ENCODE measurements around the gene HELZ. TPM values are rescaled to one million over a fixed set of nuclear protein-coding genes. Genes with fewer than 3 reads are reported as not detected.

HELZ gene
- total RNA-seq, 2 donors from 2014 or later: 38.7 to 99.4 TPM

DNA sequence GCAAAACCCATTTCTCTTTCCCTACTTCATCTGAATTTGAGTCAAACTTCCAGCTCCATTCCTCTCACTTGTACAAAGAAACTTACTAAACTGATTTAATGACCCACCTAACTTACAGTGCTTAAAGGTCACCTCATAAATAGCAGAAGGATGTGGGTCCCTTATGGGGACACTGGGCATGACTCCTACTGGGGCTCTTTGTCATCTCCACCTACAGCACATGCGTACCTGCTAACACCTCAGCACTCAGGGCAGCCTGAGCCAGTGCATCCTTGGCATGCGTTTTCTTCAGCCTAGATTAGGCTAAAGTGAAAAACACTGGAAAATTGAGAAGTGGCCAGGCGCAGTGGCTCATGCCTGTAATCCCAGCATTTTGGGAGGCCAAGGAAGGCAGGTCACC, 63.2 kb downstream of the HELZ start:
- DNase-seq (ENCODE audit: low spot score): no peak
- 94% methylated on average over 3 of the region's 3 CpGs for WGBS
- Histone ChIP-seq H3K27me3 (replicated peaks; ENCODE audit: insufficient read depth) (no peaks in the 10 kb centered on the region), H3K36me3 (no peaks in the 10 kb centered on the region), H3K27ac (no peak overlapping the region), H3K9me3 (no peaks in the 10 kb centered on the region), H3K4me1 (replicated peaks) (no peaks in the 10 kb centered on the region), H3K4me3 (no peak overlapping the region)
- intact Hi-C loops (cut with DNase I): no loop called here
- TF ChIP-seq POLR2AphosphoS5 (IDR thresholded peaks at IDR 0.05) (no peak), POLR2A (IDR thresholded peaks at IDR 0.05) (no peak)
- TF ChIP-seq, protein P1, sequence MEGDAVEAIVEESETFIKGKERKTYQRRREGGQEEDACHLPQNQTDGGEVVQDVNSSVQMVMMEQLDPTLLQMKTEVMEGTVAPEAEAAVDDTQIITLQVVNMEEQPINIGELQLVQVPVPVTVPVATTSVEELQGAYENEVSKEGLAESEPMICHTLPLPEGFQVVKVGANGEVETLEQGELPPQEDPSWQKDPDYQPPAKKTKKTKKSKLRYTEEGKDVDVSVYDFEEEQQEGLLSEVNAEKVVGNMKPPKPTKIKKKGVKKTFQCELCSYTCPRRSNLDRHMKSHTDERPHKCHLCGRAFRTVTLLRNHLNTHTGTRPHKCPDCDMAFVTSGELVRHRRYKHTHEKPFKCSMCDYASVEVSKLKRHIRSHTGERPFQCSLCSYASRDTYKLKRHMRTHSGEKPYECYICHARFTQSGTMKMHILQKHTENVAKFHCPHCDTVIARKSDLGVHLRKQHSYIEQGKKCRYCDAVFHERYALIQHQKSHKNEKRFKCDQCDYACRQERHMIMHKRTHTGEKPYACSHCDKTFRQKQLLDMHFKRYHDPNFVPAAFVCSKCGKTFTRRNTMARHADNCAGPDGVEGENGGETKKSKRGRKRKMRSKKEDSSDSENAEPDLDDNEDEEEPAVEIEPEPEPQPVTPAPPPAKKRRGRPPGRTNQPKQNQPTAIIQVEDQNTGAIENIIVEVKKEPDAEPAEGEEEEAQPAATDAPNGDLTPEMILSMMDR (IDR thresholded peaks at IDR 0.05): no peak

DNA sequence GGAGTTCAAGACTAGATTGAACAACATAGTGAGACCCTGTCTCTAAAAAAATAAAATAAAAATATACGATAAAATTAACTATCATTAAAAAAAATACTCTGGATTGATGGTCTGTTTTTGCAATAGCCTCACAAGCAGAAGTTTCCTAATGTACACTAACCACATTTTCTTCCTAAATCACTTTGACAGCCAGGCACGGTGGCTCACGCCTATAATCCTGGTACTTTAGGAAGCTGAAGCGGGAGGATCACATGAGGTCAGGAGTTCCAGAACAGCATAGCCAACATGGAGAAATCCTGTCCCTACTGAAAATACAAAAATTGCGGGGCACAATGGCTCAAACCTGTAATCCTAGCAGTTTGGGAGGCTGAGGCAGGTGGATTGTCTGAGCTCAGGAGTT, 64.7 kb downstream of the HELZ start:
- intact Hi-C loops (cut with DNase I): no loop called here
- H3K27ac ChIP-seq: no peak overlapping the region
- H3K9me3 ChIP-seq: no peaks in the 10 kb centered on the region
- DNase-seq (ENCODE audit: low spot score): no peak
- H3K4me3 ChIP-seq: no peak overlapping the region
- no peaks in the 10 kb centered on the region for H3K4me1 ChIP-seq (replicated peaks)
- H3K27me3 ChIP-seq (replicated peaks; ENCODE audit: insufficient read depth): no peaks in the 10 kb centered on the region
- TF ChIP-seq POLR2AphosphoS5 (IDR thresholded peaks at IDR 0.05): no peak
- TF ChIP-seq, protein P1 (IDR thresholded peaks at IDR 0.05): no peak
- no peak for TF ChIP-seq POLR2A (IDR thresholded peaks at IDR 0.05)
- H3K36me3 ChIP-seq: no peaks in the 10 kb centered on the region
- WGBS: 85% methylated on average over 5 of the region's 5 CpGs

DNA sequence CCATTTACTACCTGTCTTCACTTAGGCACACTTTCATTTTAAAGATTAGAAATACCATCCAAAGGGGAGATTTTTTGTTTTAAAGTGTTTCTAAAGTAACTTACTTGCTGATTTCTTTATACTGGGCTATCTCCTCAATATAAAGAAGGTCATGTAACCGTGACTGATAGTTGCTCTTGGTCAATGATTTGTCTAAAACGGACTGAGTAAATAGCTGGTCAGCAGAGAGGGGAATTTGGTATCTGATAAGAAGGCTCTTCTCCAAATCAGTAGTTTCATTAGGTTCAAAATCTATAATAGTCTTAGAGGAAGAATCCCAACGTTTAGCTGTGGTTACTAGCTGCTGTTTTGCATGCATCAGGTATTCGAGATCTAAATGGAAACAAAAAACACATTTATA, 66.4 kb downstream of the HELZ start:
- no peaks in the 10 kb centered on the region for H3K4me1 ChIP-seq (replicated peaks)
- WGBS: 87% methylated on average over 4 of the region's 4 CpGs
- H3K9me3 ChIP-seq: no peaks in the 10 kb centered on the region
- DNase-seq (ENCODE audit: low spot score): no peak
- intact Hi-C loops (cut with DNase I): no loop called here
- H3K4me3 ChIP-seq: no peak overlapping the region
- TF ChIP-seq POLR2AphosphoS5 (IDR thresholded peaks at IDR 0.05) (no peak), POLR2A (IDR thresholded peaks at IDR 0.05) (no peak)
- TF ChIP-seq, protein P1 (IDR thresholded peaks at IDR 0.05): no peak
- no peak overlapping the region for H3K27ac ChIP-seq
- no peaks in the 10 kb centered on the region for H3K36me3 ChIP-seq
- no peaks in the 10 kb centered on the region for H3K27me3 ChIP-seq (replicated peaks; ENCODE audit: insufficient read depth)

DNA sequence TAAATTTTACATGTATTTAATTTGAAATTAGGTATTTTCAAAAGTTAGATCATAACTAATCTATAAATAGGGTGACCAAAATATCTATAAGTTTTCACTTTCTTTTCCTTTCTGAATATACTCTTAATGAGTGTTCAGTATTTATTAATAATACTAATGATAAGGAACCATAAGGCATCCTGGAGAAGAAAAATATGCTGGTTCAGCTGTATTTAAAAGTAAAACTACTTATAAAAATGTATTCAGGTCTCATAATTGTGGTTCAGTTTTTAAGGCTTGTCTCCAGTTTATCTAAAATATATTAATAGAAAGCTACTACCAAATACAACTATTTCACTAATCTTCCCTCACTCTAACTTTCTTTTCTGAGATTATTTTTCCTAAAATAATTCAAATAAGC, 67.3 kb downstream of the HELZ start:
- intact Hi-C loops (cut with DNase I): no loop called here
- no peaks in the 10 kb centered on the region for H3K9me3 ChIP-seq
- no peak overlapping the region for H3K27ac ChIP-seq
- TF ChIP-seq, protein P1 (IDR thresholded peaks at IDR 0.05): no peak
- TF ChIP-seq POLR2A (IDR thresholded peaks at IDR 0.05) (no peak), POLR2AphosphoS5 (IDR thresholded peaks at IDR 0.05) (no peak)
- no peaks in the 10 kb centered on the region for H3K36me3 ChIP-seq
- no peak overlapping the region for H3K4me3 ChIP-seq
- no peaks in the 10 kb centered on the region for H3K27me3 ChIP-seq (replicated peaks; ENCODE audit: insufficient read depth)
- no peak for DNase-seq (ENCODE audit: low spot score)
- no peaks in the 10 kb centered on the region for H3K4me1 ChIP-seq (replicated peaks)

DNA sequence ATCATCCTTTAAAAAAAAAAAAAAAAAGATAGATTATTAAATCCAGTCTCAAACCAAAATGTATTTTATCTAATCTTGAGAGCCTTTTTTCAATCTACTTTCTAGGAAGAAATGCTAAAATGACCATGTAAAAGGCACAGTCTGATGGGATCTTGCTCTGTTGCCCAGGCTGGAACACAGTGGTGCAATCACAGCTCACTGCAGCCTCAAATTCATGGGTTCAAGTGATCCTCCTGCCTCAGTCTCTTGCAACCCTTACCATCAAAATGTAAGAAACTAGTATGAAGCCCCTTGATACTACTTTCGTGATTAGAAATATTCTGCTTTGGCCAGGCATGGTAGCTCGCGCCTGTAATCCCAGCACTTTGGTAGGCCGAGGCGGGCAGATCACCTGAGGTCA, 70.8 kb downstream of the HELZ start:
- no peaks in the 10 kb centered on the region for H3K36me3 ChIP-seq
- 98% methylated on average over 5 of the region's 5 CpGs for WGBS

More for the DNA sequence above, 70.8 kb downstream of the HELZ start:
- TF ChIP-seq POLR2A (IDR thresholded peaks at IDR 0.05): no peak
- TF ChIP-seq, protein P1 (IDR thresholded peaks at IDR 0.05): no peak
- no peak for TF ChIP-seq POLR2AphosphoS5 (IDR thresholded peaks at IDR 0.05)
- DNase-seq (ENCODE audit: low spot score): no peak
- no peaks in the 10 kb centered on the region for H3K4me1 ChIP-seq (replicated peaks)
- H3K27ac ChIP-seq: no peak overlapping the region
- no peaks in the 10 kb centered on the region for H3K9me3 ChIP-seq
- H3K27me3 ChIP-seq (replicated peaks; ENCODE audit: insufficient read depth): no peaks in the 10 kb centered on the region
- intact Hi-C loops (cut with DNase I): no loop called here
- H3K4me3 ChIP-seq: no peak overlapping the region

Measured in prostate gland (tissue), 2 donors.